HG03354 (cell line): ENCODE data around the gene HEMGN.

ENCODE experiments used
- ATAC-seq: cut with Tn5 transposase; IDR thresholded peaks from one replicate; pipeline ENCODE4 v1.9.1; 2021; ENCODE audit warnings: mild to moderate bottlenecking; ENCODE audit not compliant: unreplicated experiment, poor library complexity, severe bottlenecking

HEMGN gene

DNA sequence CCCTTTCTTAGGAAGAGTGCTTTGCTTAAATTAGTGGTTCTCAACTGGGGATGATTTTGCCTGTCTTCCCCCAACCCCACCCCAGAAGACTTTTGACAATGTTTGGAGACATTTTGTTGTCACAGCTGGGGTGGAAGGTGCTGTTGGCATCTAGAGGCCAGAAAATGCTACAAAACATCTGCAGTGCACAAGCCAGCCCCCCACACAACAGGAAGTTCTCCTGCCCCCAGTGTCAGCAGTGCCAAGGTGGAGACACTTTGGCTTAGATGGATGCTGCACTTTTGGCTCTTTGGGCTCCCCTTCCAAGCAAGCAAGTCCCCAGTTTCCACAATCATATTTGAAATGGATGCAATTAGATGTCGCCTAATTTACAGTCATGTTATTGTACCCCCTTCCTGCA, 2.7 kb downstream of the HEMGN start:
- no peak for ATAC-seq

DNA sequence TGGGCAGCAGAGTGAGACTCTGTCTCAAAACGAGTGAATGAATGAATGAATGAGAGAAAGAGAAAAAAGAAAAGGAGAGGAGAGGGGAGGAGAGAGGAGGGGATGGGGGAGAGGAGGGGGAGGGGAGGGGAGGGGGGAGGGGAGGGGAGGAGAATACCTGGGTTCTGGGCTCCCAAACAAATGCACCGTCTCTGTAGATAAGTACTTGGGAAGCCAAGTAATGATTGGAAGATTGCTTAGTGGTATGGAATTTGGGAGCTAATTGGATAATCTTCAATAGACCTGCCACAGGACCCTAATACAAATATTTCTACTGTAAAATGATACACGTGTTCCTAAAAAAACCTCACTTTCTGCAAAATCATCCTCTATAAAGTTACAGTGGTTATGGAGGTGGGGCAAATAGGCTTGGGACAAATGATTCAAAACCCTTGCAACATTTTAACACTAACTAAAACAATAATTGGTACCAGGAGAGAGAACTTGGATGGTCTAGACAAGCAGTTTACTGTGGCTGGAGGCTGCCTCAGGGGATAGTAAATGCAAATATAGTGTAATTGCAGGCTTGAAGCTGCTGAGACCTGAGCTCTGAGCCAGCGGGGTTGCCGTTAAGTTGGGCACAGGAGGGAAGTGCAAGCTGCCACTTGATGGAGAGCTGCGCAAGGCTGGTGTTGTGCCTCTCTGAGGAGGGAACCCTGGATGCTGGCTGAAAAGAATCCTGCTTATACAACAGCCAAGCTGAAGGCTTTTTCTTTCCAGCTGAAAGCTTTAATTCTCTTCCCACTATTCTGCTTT, 3.5 kb downstream of the HEMGN start:
- no peak for ATAC-seq

DNA sequence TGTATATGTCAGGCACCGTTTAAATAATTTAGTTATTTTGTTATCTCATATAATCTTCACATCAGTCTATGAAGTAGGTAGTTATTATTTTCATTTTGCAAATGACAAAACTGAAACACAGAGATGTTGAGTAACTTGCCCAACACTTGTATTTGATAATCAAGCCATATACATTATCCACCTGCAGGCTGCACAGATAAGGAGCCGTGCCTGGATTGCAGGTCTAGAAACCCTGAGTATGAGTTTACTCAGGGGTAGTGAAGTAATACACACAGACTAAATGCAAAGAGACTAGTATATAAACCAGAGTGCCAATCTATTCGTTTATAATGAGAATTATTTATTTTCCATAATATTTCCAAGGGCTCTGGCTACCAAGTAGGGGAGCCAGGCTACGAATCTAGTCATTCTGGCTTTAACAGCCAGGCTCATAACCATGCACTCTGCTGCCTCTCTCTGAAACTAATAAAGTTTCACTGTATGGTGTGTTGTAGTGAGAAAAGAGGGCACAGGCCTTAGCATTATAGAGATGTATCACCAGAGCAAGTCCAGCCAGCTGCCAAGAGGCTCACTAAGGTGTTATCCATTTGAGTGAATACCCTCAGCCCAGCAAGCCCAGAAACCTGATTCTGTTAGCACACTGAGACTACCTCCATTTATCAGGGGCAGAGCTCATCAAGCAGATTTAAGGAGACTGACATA, 4.5 kb downstream of the HEMGN start:
- ATAC-seq = no peak

DNA sequence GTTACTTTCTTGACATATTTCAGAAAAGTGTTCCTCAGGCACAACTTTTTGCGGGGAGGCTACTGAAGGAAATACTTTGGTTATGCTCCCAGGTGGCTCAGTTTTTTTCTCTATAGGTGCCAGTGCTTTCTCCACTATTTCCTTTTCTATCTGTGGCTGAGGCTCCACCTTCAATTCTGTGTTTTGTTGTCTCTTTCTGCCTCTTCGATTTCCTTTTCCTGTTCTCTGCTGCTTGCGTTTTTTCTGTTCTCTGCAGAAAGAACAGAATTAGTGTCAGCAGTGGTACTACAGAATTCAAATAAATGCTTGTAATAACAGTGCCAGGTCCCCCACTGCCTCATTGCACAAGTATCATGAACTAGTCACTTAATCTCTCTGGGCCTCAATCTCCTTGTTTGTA, 7.0 kb downstream of the HEMGN start:
- ATAC-seq = no peak

DNA sequence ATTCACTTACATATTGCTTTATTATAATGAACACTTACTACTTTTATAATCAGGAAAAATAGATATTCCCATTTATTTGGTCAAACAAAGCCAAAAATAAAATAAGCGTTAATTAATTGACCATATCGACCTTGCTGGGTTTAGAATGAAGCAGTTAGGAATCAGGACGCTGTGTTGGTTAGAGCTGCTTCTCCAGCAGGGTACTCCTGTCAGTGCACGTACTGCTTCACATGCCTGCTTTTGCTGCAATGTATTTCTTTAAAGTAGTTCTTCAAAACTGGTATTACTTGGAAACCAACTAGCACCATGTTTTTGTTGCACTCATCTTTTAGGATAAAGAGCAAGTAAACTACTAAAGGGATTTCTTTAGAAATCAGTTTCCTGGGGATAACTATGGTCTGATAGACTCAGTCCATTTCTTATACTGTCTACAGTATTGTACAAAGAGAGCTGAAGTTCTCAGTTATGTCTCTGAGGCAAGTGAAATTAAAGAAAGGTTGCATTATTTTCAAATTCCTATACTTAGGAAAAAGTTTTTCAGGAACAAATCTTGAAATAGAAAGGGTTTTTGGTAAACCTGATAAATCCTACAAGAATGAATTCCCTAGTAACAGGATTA, 8.9 kb downstream of the HEMGN start:
- ATAC-seq = no peak

DNA sequence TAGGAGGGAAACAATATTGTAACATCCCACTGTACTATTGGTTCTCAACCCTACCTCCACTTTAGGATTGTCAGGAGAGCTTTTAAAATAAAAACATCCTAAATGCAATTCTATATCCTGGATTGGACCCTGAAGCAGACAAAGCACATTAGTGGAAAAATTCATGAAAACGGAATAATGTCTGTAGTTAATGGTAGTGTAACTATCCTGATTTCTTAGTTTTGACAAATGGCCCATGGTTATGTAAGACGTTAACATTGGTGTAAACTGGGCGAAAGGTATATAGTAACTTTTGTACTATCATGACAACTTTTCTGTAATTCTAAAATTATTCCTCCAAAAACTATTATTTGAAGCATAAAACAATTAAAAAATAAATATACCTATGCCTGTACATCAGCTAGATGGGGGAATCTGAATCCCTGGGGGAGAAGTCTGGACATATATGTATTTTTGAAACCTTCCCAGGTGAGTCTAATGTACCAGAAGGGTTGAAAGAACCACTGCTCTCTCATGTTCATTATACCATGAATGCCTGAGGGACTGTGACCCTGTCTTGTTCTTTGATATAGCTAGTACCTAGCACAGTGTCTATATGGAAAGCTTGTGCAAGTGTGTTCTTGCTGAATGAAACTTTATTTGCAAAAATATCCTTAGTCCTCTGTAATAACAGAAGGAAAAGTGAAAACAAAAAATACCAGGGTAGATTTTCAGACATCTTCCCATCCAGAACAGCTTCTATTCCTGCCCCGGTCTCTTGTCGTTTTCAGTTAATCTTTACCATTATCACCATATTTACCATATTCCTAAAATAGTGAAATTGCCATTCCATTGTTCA, 12.3 kb downstream of the HEMGN start:
- no peak for ATAC-seq

DNA sequence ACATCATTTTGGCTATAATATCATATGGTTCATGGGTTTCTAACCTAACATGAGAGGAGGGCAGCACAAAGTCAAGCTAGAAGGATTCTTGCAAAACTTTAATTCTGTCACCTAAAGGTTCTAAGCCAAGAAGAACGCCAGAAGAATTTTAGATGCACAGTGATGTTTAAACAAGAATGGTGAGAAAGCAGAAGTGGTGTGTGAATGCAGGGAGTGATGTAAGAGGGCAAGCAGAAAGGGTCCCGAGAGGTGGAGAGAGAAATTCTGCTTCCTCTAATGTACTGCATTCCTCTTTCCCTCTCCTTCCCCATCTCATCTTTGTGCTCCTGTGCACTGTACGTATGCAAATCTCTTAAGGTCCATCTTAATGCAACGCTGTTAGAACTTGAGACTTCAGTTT, 13.6 kb downstream of the HEMGN start:
- no peak for ATAC-seq

DNA sequence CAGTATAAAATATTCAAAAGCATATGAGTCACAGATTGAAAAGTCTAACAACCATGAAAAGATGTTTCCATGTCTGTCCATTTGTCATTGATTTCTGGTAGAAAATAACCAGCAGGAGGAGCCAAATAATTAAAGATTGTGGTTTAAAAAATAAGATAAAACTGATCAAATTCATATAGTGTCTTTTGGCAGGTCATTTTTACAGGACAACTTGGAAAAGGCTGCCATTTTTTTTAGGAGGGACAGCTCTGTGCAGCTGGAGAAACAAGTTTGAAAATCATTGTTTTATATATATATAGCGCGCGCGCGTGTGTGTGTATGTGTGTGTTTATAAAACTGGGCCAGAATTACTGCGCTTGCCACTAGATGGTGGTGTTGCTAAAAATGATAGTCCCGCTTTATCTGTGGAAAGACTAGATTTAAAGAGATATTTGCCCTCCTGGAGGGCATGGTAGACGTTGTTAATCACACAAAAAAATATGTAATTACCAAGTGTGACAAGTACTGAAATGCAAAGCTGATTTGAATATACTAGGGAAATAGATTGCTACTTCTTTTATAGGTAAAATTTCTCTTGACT, 14.4 kb downstream of the HEMGN start:
- peak; percentile 39 for ATAC-seq

DNA sequence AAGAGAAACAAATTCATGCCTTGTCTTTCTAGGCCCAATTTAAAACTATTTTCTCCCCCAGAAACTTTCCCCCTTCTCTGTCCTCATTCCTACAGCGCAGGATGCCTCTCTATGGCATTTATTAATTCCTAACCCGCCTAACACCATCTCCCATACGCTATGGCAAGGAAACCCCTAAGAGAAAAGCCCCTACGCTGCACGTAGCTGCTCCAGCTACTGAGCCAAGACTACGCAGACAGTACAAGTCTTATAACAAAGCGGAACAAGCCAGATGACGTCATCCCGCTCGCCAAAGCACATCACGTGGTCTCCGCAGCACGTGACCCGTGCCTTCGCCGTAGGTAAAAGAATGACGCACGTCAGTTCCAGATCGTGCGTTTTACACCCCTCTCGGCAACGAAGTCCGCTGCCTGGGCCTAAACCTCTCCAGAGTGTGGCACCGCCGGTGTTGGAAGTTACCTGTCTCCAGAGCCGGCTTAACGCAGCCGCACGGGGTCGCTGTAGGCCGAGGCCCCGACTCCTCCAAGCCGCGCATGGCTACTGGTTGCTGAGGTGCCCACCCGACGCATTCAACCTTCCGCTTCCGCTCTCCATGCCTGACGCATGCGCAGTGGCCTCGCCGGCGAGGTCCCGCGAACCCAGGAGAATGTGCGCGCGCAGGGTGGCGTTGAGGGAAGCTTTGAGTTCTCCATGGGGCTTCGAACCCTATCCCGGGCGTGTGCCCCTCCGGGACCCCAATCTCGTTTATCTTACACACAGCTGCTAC, 15.8 kb downstream of the HEMGN start, which contains the start of gene TRMO:
TSS of gene TRMO (minus strand) at position 542 of the 766 bp plus-strand sequence. CDS start at position 535, 7 bp downstream.
- ATAC-seq = peak; percentile 83

DNA sequence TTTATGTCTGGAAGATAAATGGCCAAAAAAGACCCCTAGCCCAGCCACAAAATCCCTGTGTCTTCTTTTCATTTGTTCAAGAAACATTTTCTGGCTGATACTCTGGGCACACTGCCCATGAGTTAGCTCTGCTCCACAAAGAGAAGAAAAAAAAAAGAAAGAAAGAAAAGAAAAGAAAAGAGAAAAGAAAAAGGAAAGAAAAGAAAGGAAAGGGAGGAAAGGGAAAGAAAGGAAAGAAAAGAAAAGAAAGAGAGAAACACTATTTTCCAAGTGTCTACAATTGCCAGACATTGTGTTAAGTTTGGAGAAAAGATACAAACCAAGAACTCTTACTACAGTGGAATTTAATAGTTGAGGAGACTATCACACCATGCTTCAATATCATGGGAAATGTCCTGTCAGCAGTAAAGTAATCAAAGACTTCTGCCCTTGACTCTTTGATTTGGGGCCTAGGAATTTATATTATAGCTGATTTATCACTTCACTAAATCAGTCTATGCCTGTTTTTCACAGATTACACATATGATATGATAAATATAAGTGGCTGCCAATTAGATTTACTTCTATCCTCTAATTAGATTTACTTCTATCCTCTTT, 18.7 kb downstream of the HEMGN start:
- no peak for ATAC-seq

DNA sequence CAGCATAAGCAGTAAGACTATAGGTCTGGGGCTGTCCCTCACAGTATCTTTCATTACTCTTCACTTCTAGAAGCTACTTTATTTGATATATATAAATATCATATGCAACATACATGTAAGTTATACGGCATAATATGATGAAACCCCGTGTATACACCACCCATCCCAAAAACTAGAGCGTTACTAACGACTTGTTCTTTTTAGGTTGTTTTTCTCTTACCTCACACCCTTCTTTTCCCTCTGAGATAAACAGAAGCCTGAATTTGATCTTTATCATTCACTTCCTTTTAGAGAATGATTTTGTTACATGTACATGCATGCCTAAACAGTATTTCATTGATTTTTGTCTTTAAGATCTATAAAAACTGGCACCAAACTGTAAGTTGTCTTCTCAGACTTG, 19.4 kb downstream of the HEMGN start:
- no peak for ATAC-seq

DNA sequence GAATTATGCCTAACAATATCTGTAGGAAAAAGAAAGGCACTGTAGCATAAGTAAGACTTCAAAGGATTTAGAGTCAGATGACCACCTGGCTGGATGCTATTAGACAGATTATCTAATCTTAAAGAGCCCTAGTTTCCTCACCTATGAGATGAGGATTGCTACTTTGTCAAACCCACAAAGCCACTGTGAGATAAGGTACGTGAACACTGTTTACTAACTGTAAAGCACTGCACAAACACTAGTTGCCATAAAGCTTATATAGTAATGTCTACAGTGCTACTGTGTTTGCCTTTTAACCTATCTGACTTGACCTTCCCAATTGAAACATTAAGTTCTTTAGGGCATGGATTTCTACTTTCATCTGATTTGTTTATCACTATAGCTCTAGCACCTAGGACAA, 26.0 kb downstream of the HEMGN start:
- ATAC-seq = no peak

DNA sequence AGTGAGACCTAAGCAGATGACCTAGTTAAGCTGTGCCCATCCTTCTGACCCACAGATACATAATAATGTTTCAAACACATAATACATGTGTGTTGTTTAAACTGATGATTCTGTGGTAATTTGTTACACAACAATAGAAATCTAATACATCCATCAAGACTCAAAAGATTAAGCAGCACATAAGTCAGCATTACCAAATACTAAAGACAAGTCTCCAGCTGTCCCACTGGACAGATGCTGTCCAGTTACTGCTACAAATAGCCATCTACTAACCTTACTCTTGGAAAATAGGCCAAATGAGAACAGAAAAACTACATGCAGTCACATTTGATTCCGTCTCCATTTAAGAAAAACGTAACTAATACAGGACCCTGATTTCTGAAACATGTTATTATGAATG, 26.4 kb downstream of the HEMGN start:
- no peak for ATAC-seq

DNA sequence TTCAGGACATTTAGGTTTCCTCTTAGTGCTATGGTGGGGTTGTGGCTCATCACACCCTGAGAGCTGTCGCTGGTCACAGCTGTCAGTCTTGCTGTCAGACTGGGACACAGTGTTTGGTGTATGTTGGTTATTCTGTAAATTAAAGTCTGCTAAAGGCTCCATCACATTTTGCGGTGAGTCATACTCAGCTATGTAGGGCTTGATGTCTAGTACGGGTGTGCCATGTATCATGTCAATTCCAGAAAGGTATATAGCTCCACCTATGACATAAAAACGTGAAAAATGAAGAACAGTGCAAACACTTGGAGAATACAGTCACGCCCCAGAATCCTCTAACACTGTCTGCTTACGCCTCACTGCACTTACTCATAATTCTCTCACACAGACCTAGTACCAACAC, 27.6 kb downstream of the HEMGN start:
- ATAC-seq = no peak

DNA sequence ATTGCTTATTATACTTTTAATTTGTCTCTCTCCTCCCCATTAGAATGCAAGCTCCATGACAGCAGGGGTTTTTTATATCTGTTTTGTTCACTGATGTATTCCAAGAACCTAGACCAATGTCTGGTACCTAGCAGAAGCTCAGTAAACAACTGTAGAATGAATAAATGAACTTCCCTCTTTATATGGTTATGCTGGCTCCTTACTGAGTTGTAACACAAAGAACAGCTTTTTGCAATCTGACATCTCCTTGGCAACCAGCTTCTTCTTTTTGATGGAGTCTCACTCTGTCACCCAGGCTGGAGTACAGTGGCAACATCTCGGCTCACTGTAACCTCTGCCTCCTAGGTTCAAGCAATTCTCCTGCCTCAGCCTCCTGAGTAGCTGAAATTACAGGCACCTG, 29.3 kb downstream of the HEMGN start:
- no peak for ATAC-seq

DNA sequence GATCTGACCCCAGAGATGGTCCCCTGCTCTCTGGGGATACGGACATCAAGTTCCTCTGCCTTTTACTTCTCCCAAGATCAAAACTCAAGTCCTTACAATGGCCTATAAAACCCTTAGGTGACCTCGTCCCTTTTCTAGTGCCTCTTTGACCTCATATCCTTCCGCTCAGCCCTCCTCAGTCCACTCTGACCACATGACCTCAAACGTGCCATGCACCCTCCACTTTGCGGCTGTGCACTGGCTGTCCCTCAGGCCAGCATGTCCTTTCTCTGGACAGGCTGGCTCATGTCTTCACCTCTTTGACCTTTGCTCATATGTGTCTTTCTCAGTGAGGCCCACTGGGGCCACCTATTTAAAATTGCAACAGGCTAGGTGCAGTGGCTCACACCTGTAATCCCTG, 30.3 kb downstream of the HEMGN start:
- ATAC-seq = no peak

DNA sequence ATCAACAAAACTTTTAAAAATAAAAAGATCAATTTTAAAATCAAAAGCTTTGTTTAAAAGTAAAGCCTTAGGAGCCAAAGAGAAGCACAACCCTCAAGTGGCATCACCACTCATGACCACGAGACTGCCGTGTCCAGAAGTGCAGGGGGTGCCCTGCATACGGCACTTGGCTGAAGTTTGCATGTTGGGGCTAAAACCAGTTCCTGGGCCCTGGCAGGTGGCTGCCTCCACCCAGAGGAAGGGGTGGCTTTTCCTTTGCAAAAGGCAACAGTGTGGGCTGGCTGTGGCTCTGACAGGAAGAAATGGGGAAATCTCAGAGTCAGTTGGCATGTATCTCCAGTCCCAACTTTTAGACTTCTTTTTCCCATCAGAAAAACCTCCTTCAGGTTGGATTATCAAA, 30.9 kb downstream of the HEMGN start:
- no peak for ATAC-seq

DNA sequence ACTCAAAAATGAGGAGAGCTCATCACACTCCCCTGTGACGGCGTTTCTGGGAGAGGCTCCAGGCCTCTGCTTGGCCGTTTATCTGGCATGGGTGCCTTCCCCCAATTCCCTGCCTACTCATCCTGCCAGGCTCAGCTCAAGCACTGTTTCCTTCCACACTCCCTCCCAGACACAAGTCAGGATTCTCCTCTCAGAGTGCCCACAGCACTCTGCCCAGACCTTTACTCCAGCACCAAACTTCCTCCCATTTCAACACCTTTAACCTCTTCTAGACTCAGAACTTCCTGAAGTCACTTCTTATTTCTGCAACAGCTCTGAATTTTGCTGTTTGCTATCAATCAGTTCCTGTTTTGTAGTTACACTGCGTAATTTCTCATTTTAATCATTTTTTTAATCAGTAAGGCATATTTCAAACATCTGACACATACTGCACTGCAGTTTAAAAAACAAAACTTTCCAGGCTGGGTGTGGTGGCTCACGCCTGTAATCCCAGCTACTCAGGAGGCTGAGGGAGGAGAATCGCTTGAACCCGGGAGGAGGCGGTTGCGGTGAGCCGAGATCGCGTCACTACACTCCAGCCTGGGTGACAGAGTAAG, 31.6 kb downstream of the HEMGN start:
- ATAC-seq = no peak
